NB4 (cell line): ENCODE data around the gene CLDN2.

ENCODE experiments used
- MYC ChIP-seq: IDR thresholded peaks from 2 replicates; pipeline ENCODE4 v1.6.1; 2011; ENCODE audit warnings: low read depth, low read length
- POLR2A ChIP-seq: IDR thresholded peaks from 2 replicates; pipeline ENCODE4 v1.6.1; 2011; ENCODE audit warnings: mild to moderate bottlenecking; ENCODE audit not compliant: insufficient read length; ENCODE audit errors: extremely low read depth
- TF ChIP-seq, protein P1 (sequence below): IDR thresholded peaks from one replicate; pipeline ENCODE4 v1.5.1; 2012; ENCODE audit warnings: low read depth, low read length
- TF ChIP-seq, protein P2 (sequence below): IDR thresholded peaks from 2 replicates; pipeline ENCODE4 v1.6.1; 2011; ENCODE audit warnings: low read depth, low read length

DNA sequence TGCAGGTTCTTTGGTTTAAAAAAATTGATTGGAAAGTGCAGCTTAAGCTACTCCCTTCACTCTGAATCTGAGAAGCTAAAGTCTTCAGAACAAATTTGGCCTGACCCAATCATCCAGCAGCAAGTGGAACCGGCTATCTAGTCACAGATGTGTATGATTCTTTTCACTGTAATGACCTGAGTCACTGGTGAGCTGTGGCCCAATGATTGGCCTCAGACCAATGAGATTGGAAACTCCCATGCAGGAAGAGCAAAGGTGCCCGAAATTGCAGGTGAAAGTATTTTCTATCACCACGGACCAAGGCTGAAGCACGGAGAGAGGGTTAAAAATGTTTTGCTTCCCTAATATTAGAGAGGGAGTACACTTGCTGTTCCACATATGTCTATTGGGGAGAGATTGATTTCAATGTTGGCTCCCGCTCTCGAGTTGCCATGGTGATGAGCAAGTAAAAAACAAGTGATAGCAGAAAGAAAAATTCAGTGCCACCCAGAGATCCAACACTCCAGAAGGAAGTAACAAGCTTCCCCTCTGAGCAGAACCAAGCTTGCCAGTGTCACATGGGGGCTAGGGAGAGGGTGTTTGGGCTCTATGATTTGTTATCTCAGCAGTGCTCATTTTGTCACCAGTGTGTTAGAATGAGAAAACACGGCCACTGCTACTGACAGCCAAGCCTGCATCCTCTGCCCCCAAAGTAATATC, 28.3 kb upstream of the CLDN2 start:
- TF ChIP-seq, protein P1, sequence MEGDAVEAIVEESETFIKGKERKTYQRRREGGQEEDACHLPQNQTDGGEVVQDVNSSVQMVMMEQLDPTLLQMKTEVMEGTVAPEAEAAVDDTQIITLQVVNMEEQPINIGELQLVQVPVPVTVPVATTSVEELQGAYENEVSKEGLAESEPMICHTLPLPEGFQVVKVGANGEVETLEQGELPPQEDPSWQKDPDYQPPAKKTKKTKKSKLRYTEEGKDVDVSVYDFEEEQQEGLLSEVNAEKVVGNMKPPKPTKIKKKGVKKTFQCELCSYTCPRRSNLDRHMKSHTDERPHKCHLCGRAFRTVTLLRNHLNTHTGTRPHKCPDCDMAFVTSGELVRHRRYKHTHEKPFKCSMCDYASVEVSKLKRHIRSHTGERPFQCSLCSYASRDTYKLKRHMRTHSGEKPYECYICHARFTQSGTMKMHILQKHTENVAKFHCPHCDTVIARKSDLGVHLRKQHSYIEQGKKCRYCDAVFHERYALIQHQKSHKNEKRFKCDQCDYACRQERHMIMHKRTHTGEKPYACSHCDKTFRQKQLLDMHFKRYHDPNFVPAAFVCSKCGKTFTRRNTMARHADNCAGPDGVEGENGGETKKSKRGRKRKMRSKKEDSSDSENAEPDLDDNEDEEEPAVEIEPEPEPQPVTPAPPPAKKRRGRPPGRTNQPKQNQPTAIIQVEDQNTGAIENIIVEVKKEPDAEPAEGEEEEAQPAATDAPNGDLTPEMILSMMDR = no peak
- TF ChIP-seq POLR2A = no peak
- no peak for TF ChIP-seq MYC
- TF ChIP-seq, protein P2, sequence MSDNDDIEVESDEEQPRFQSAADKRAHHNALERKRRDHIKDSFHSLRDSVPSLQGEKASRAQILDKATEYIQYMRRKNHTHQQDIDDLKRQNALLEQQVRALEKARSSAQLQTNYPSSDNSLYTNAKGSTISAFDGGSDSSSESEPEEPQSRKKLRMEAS = no peak
